Lower lobe of right lung (tissue), 2 donors: ENCODE data around the gene CD40LG. TPM values are rescaled to one million over a fixed set of nuclear protein-coding genes. Genes with fewer than 3 reads are reported as not detected.

Experiments
- ATAC-seq, 2 donors: fragments of 200-7000 bp; cut with Tn5 transposase; one replicate each; pipeline ENCODE4 v1.9.1; 2020 to 2022; ENCODE audit warnings: mild to moderate bottlenecking in 2 of 2, moderate library complexity in 2 of 2
- DNase-seq: peaks from one replicate; pipeline ENCODE4 v3.0.0-alpha.2; 2020
- H3K27ac ChIP-seq: fragments of 200-600 bp; one replicate; pipeline ENCODE4 v1.8.0; 2022
- H3K27me3 ChIP-seq: fragments of 200-600 bp; one replicate; pipeline ENCODE4 v1.8.0; 2022; ENCODE audit warnings: low read depth
- H3K36me3 ChIP-seq: fragments of 200-600 bp; one replicate; pipeline ENCODE4 v1.8.0; 2022; ENCODE audit warnings: mild to moderate bottlenecking
- H3K4me1 ChIP-seq: fragments of 200-600 bp; one replicate; pipeline ENCODE4 v1.8.0; 2022
- H3K4me3 ChIP-seq: fragments of 200-600 bp; one replicate; pipeline ENCODE4 v1.8.0; 2022; ENCODE audit warnings: mild to moderate bottlenecking
- H3K9me3 ChIP-seq: fragments of 200-600 bp; one replicate; pipeline ENCODE4 v1.8.0; 2022
- intact Hi-C: fragments of 100-400 bp; cut with DNase I; formaldehyde crosslinking; loops from one replicate; pipeline ENCODE4 v1.11.0; 2022
- total RNA-seq: library from RNA; stranded (reverse); fragmentation: NEBNext Ultra II Directional; extraction: Animal tissue kit (Norgen Biotek cat#: 25700); gene quantifications from one replicate; pipeline ENCODE4 v1.2.1, GENCODE V29; 2021
- TF ChIP-seq, protein P1 (sequence below): fragments of 200-600 bp; IDR thresholded peaks from one replicate; pipeline ENCODE4 v1.8.0; 2022; ENCODE audit warnings: antibody characterized with exemption, mild to moderate bottlenecking
- donor health status: DM: no; HTN: yes; CAD: no; lungs with severe emphysema.

The CD40LG gene
- total RNA-seq, 1 donor from 2014 or later: 1.3 TPM

DNA sequence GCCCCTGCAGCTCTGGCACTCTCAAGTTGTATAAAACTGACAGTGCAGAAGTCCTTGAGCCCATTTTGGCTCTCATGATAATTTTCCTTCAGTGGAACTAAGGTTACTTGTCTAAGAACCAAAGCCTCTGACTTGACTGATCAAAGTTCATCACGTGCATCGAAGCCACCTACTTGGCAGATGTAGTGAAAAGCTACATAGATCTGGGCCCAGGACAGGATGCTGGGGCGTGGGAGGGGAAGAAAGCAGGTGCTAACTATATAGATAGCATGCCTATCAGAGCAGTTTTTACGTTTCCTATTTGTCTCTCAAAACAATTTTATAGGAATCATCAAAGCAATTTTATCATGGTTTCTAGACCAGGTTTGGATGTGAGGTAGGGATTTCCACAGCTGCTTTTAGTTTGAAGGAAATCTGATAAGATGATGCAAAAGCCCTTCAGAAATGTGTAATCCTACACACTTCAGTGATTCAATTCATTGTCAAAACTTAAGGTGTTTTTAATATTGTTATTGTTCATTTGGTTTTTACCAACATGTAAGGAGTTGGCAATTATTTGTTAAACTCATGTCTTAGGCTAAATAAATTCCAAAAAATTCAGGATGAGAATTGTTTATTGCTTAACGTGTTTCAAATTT lies 1.2 kb upstream of the CD40LG start:
- intact Hi-C loops: no loop called here
- no peak for ATAC-seq
- Histone ChIP-seq H3K27me3 (no peaks in the 10 kb centered on the region), H3K9me3 (no peaks in the 10 kb centered on the region), H3K4me3 (no peak overlapping the region), H3K36me3 (no peaks in the 10 kb centered on the region), H3K27ac (no peak overlapping the region), H3K4me1 (no peaks in the 10 kb centered on the region)
- TF ChIP-seq, protein P1, sequence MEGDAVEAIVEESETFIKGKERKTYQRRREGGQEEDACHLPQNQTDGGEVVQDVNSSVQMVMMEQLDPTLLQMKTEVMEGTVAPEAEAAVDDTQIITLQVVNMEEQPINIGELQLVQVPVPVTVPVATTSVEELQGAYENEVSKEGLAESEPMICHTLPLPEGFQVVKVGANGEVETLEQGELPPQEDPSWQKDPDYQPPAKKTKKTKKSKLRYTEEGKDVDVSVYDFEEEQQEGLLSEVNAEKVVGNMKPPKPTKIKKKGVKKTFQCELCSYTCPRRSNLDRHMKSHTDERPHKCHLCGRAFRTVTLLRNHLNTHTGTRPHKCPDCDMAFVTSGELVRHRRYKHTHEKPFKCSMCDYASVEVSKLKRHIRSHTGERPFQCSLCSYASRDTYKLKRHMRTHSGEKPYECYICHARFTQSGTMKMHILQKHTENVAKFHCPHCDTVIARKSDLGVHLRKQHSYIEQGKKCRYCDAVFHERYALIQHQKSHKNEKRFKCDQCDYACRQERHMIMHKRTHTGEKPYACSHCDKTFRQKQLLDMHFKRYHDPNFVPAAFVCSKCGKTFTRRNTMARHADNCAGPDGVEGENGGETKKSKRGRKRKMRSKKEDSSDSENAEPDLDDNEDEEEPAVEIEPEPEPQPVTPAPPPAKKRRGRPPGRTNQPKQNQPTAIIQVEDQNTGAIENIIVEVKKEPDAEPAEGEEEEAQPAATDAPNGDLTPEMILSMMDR: no peak
- DNase-seq: no peak

DNA sequence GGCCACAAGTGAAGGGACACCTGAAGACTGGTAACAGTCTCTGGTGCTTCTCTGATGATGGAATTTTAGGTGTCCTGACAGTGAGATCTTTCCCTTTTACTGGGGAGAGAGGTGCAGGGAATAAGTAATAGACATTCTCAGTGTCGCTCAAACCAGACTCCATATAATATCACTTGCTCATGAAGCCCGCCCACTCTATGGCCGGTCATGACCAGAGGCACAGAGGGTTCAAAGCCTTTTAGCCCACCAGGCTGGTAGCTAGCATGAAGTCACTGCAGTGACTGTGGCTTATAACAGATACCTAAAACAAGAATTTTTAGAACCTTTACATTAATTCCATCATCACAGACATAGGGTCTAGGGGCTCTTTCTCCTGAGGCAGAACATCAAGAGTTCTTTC lies 2.9 kb downstream of the CD40LG start:
- ATAC-seq (no peak), DNase-seq (no peak)
- H3K9me3 ChIP-seq: no peaks in the 10 kb centered on the region
- no peak overlapping the region for H3K4me3 ChIP-seq
- H3K27me3 ChIP-seq: no peaks in the 10 kb centered on the region
- no peaks in the 10 kb centered on the region for H3K4me1 ChIP-seq
- H3K27ac ChIP-seq: no peak overlapping the region
- no peaks in the 10 kb centered on the region for H3K36me3 ChIP-seq
- intact Hi-C loops: no loop called here
- TF ChIP-seq, protein P1: no peak

DNA sequence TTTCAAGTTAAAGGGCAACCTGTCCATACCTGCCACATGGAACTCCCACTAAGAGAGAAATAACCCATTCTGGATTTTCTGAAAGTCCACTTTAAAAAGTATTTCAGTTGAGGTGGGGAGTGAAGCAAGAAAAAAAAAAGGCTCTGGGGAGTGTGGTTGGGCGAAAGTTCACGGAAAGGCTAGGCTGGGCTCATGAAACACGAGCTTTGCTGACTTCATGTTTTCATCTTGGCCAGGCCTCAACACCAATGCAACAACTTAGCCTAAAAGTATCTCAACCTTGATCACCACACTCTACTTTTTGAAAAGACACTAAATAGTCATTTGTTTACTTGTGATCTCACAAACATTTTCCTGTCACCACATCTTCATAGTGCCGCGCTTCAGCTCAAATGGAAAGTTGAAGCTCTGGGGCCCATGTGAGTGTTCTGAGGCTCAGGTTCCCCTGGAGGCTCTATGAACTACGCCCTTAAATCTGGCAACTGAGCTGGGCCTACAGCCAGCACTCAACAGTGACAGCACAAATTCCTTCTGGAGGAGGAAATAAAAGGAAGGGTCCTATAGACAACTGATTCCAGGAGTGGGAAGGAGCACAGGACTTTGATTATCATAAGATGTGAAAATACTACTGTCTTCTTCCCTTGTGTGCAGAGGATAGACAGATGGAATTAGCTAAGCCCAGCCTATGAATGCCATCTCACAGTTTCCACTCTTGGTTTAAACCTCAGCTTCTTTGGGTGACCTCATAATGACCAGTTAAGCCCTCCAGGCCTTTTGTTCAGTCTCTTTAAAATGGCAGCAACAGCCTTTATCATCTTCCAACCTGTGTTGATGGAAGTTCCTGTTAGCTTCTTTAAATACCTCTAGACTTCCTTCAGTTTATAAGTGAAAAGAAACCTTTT lies 5.1 kb downstream of the CD40LG start:
- TF ChIP-seq, protein P1: no peak
- ATAC-seq: no peak
- H3K4me1 ChIP-seq: no peaks in the 10 kb centered on the region
- H3K27me3 ChIP-seq: no peaks in the 10 kb centered on the region
- intact Hi-C loops: no loop called here
- no peak overlapping the region for H3K27ac ChIP-seq
- H3K4me3 ChIP-seq: no peak overlapping the region
- DNase-seq: no peak
- no peaks in the 10 kb centered on the region for H3K9me3 ChIP-seq
- H3K36me3 ChIP-seq: no peaks in the 10 kb centered on the region

DNA sequence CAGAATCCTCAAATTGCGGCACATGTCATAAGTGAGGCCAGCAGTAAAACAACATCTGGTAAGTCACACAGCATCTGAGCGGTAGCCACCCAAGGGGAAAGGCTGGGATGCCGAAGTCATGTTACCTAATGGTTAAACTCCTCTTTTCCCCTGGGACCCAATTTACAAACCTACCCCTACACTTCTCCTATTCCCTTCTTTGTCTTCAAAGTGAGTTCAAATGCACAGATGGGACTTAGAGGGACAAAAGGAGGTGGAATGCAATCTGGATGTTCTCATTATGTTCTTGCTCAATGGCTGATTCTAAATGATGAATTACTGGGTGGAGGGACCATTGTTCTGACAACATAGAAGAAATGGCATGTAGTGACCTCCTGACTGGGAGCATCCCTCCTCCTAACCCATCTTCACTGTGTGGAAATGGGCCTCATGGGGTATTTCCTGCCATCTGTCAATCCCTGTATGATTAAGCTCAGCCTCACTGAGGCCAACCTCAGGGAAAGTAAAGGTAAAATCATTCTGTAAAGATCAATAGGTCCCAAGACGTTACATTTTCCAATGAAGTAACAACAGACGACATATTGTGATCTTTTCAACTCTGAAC lies 8.5 kb downstream of the CD40LG start:
- DNase-seq: no peak
- Histone ChIP-seq H3K27me3 (no peaks in the 10 kb centered on the region), H3K4me1 (no peaks in the 10 kb centered on the region), H3K9me3 (no peaks in the 10 kb centered on the region), H3K27ac (no peak overlapping the region), H3K4me3 (no peak overlapping the region), H3K36me3 (no peaks in the 10 kb centered on the region)
- no peak for ATAC-seq
- intact Hi-C loops: no loop called here
- TF ChIP-seq, protein P1: no peak

DNA sequence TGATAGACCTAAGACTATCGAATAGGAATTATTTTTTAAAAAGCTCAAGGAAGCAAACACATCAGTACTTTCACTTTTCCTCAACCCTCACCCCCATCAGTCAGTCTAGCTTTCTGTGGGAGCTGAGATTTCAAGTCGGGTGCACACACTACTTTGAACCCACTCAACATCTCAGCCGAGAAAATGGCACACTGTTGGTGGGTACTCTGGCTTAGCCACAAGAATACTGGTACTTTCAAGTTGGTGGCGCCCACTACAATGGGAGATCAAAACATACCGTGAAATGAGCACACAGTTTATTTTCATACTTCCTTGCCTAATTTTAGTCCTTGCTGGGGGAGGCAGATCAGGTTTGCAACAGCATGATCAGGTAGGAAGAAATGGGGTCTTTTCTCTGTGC lies 10.2 kb downstream of the CD40LG start:
- Histone ChIP-seq H3K27ac (no peak overlapping the region), H3K27me3 (no peaks in the 10 kb centered on the region), H3K9me3 (no peaks in the 10 kb centered on the region), H3K4me1 (no peaks in the 10 kb centered on the region), H3K4me3 (no peak overlapping the region), H3K36me3 (no peaks in the 10 kb centered on the region)
- DNase-seq (no peak), ATAC-seq (no peak)
- TF ChIP-seq, protein P1: no peak
- intact Hi-C loops: no loop called here
